Choroid plexus epithelial cell (primary cell): ENCODE results near the gene ACKR3.

Experiments used
- DNase-seq: peaks from one replicate; pipeline ENCODE4 v3.0.0-alpha.2; 2010; ENCODE audit warnings: low read depth
- H3K4me3 ChIP-seq: 2 replicates; pipeline ENCODE4 v1.5.1; 2011; ENCODE audit warnings: low read depth, mild to moderate bottlenecking, control low read depth, low read length, moderate library complexity
- CTCF ChIP-seq: conservative IDR thresholded peaks from 2 replicates; pipeline ENCODE4 v1.5.1; 2011; ENCODE audit warnings: low read depth, mild to moderate bottlenecking, control low read depth, inconsistent platforms, low read length, moderate library complexity

Gene ACKR3

GRCh38 chr2:236569573-236569973, at the start of gene ACKR3:
Gene ACKR3 (plus strand): TSS chr2:236569825. CDS start chr2:236580466, 10,641 bp downstream.
- TF ChIP-seq CTCF: peak; percentile 79
- peak; percentile 91 for DNase-seq
- H3K4me3 ChIP-seq: peak within 1 kb of the TSS; percentile 38

GRCh38 chr2:236521556-236521955, 48.1 kb upstream of the ACKR3 start:
- TF ChIP-seq CTCF: no peak
- DNase-seq: no peak
- H3K4me3 ChIP-seq: no peak overlapping the region

GRCh38 chr2:236523249-236523648, 46.4 kb upstream of the ACKR3 start:
- no peak for TF ChIP-seq CTCF
- H3K4me3 ChIP-seq: no peak overlapping the region
- no peak for DNase-seq

GRCh38 chr2:236525411-236525997, 44.1 kb upstream of the ACKR3 start:
- no peak overlapping the region for H3K4me3 ChIP-seq
- TF ChIP-seq CTCF: no peak
- no peak for DNase-seq

- no peak overlapping the region for H3K4me3 ChIP-seq
- no peak for DNase-seq
- TF ChIP-seq CTCF: no peak
Measured at GRCh38 chr2:236526455-236527158, 43.0 kb upstream of the ACKR3 start.

GRCh38 chr2:236527159-236527630, 42.4 kb upstream of the ACKR3 start:
- H3K4me3 ChIP-seq: no peak overlapping the region
- DNase-seq: peak; percentile 33
- no peak for TF ChIP-seq CTCF

- no peak for TF ChIP-seq CTCF
- no peak for DNase-seq
- H3K4me3 ChIP-seq: no peak overlapping the region
Measured at GRCh38 chr2:236529606-236530005, 40.0 kb upstream of the ACKR3 start.
